Gastrocnemius medialis (tissue), 4 donors: Measurements from ENCODE around the gene MBD5. TPM values are rescaled to one million over a fixed set of nuclear protein-coding genes. Genes with fewer than 3 reads are reported as not detected.
A peak's percentile ranks its signal among the peaks of the same experiment; 100 is the strongest.

Experiments
- ATAC-seq, 2 donors: fragments of 150-250 bp; one replicate each; pipeline ENCODE4 v1.9.1; 2016
- DNase-seq, 2 donors: peaks; one replicate each; pipeline ENCODE4 v3.0.0-alpha.2; 2019
- H3K27ac ChIP-seq, 4 donors: fragments of 200-600 bp; sonication (generic); 1 replicate in 1 of 4; 2 replicates in 3 of 4; pipeline ENCODE4 v1.5.1; 2016 to 2018; ENCODE audit warnings: mild to moderate bottlenecking in 2 of 4, moderate library complexity in 1 of 4
- H3K27me3 ChIP-seq, 3 donors: fragments of 200-600 bp; sonication (generic) in 2 of 3; 1 replicate in 1 of 3; 2 replicates in 2 of 3; pipeline versions ENCODE4 v1.5.1 to v1.6.0; 2016 to 2019; ENCODE audit warnings: mild to moderate bottlenecking in 1 of 3, moderate library complexity in 1 of 3
- H3K36me3 ChIP-seq, 2 donors: fragments of 200-600 bp; sonication (generic) in 1 of 2; one replicate each; pipeline ENCODE4 v1.5.1; 2017 to 2018
- H3K4me1 ChIP-seq, 2 donors: fragments of 200-600 bp; sonication (generic) in 1 of 2; one replicate each; pipeline ENCODE4 v1.5.1; 2016 to 2017; ENCODE audit warnings: mild to moderate bottlenecking in 2 of 2
- H3K4me3 ChIP-seq, 4 donors: fragments of 200-600 bp; sonication (generic) in 3 of 4; 1 replicate in 1 of 4; 2 replicates in 3 of 4; pipeline ENCODE4 v1.5.1; 2016 to 2019; ENCODE audit warnings: mild to moderate bottlenecking in 2 of 4
- H3K9me3 ChIP-seq, 3 donors: fragments of 200-600 bp; sonication (generic) in 2 of 3; 1 replicate in 1 of 3; 2 replicates in 2 of 3; pipeline ENCODE4 v1.5.1; 2016 to 2019
- CTCF ChIP-seq, 5 experiments: fragments of 450-650 bp in 3 of 5; fragments of 200-600 bp in 2 of 5; sonication (generic) in 2 of 5; IDR thresholded peaks in 4 of 5; conservative IDR thresholded peaks in 1 of 5; 1 replicate in 4 of 5; 2 replicates in 1 of 5; pipeline ENCODE4 v1.5.1; 2016 to 2019; ENCODE audit warnings: antibody characterized with exemption in 5 of 5, mild to moderate bottlenecking in 3 of 5, moderate library complexity in 3 of 5
- POLR2A ChIP-seq, 2 donors: fragments of 450-650 bp; IDR thresholded peaks; one replicate each; pipeline ENCODE4 v1.6.1; 2017; ENCODE audit warnings: antibody characterized with exemption in 2 of 2, mild to moderate bottlenecking in 2 of 2, moderate library complexity in 2 of 2
- in situ Hi-C, 4 donors: fragments of 200-750 bp; cut with MboI; loops; one replicate each; pipeline versions ENCODE4 v1.15.0 to v1.8.0; 2017; ENCODE audit warnings: low sequenced_read_pairs in 4 of 4
- intact Hi-C: fragments of 100-400 bp; cut with DNase I; formaldehyde crosslinking; loops from one replicate; pipeline ENCODE4 v1.15.1; 2023; ENCODE audit warnings: low total_unique reads
- total RNA-seq, 4 donors: library from RNA; depleted of rRNA; stranded (reverse); fragments of >200 nt; gene quantifications; one replicate each; pipeline versions ENCODE4 v1.1.0 to v1.2.3, GENCODE V29; 2016

The MBD5 gene
- total RNA-seq, 4 donors from 2014 or later, result 15.2 to 27.2 (median 15.5) TPM

- Histone ChIP-seq H3K36me3 (no peaks in the 10 kb centered on the region), H3K4me1 (no peaks in the 10 kb centered on the region), H3K9me3 (no peaks in the 10 kb centered on the region), H3K27ac (no peak overlapping the region), H3K27me3 (no peaks in the 10 kb centered on the region), H3K4me3 (no peak overlapping the region)
- intact Hi-C loops (no loop called here), in situ Hi-C loops (no loop called here)
- ATAC-seq (no peak), DNase-seq (no peak)
- TF ChIP-seq CTCF (IDR thresholded peaks at IDR 0.05 in 4 of 5, conservative IDR thresholded peaks at IDR 0.05 in 1 of 5) (no peak), POLR2A (IDR thresholded peaks at IDR 0.05) (no peak)
Measured at GRCh38 chr2:148531669-148532428, 511.0 kb downstream of the MBD5 start.

- intact Hi-C loops (no loop called here), in situ Hi-C loops (no loop called here)
- DNase-seq, result no peak
- Histone ChIP-seq H3K4me1 (no peaks in the 10 kb centered on the region), H3K9me3 (no peaks in the 10 kb centered on the region), H3K36me3 (no peaks in the 10 kb centered on the region), H3K27ac (no peak overlapping the region), H3K27me3 (no peaks in the 10 kb centered on the region), H3K4me3 (no peak overlapping the region)
- no peak for TF ChIP-seq CTCF (IDR thresholded peaks at IDR 0.05 in 4 of 5, conservative IDR thresholded peaks at IDR 0.05 in 1 of 5)
- no peak for TF ChIP-seq POLR2A (IDR thresholded peaks at IDR 0.05)
- no peak for ATAC-seq
Measured at GRCh38 chr2:148533004-148533403, 512.1 kb downstream of the MBD5 start.

GRCh38 chr2:148533685-148534084 is 512.8 kb downstream of the MBD5 start:
- in situ Hi-C loops, result no loop called here

GRCh38 chr2:148534416-148535204 is 513.7 kb downstream of the MBD5 start:
- Histone ChIP-seq H3K9me3 (no peaks in the 10 kb centered on the region), H3K4me3 (no peak overlapping the region), H3K36me3 (no peaks in the 10 kb centered on the region), H3K4me1 (no peaks in the 10 kb centered on the region), H3K27me3 (no peaks in the 10 kb centered on the region), H3K27ac (no peak overlapping the region)
- no peak for TF ChIP-seq POLR2A (IDR thresholded peaks at IDR 0.05)
- TF ChIP-seq CTCF (IDR thresholded peaks at IDR 0.05 in 4 of 5, conservative IDR thresholded peaks at IDR 0.05 in 1 of 5), result no peak
- in situ Hi-C loops, result no loop called here
- ATAC-seq (peak in 1 of 2 donors; percentile 47), DNase-seq (peak in 1 of 2 donors; percentile 17)
- intact Hi-C loops, result no loop called here

More at GRCh38 chr2:148533685-148534084, 512.8 kb downstream of the MBD5 start:
- no peaks in the 10 kb centered on the region for H3K9me3 ChIP-seq
- no peaks in the 10 kb centered on the region for H3K27me3 ChIP-seq
- DNase-seq (no peak), ATAC-seq (no peak)
- no peak overlapping the region for H3K27ac ChIP-seq
- no peak overlapping the region for H3K4me3 ChIP-seq
- H3K4me1 ChIP-seq, result no peaks in the 10 kb centered on the region
- TF ChIP-seq POLR2A (IDR thresholded peaks at IDR 0.05) (no peak), CTCF (IDR thresholded peaks at IDR 0.05 in 4 of 5, conservative IDR thresholded peaks at IDR 0.05 in 1 of 5) (no peak)
- H3K36me3 ChIP-seq, result no peaks in the 10 kb centered on the region
- intact Hi-C loops, result no loop called here
